Measurements from ENCODE around the gene ATP5MK. TPM values are rescaled to one million over a fixed set of nuclear protein-coding genes. Genes with fewer than 3 reads are reported as not detected.

The ATP5MK gene
- 285 and 339 TPM in 2 replicates for total RNA-seq

GRCh38 chr10:103396067-103396788 is at the start of gene ATP5MK, which contains the start of gene PDCD11:
Gene ATP5MK (minus strand): TSS chr10:103396475. CDS start chr10:103392457, 4,018 bp downstream.
Gene PDCD11 (plus strand): TSS chr10:103396626. CDS start chr10:103398427, 1,801 bp downstream.

GRCh38 chr10:103367782-103368518 is 28.3 kb downstream of the ATP5MK start, which contains the start of gene TAF5:
Gene TAF5 (plus strand): TSS chr10:103367976. CDS start chr10:103367990, 14 bp downstream.

GRCh38 chr10:103350517-103351260 is 45.6 kb downstream of the ATP5MK start, which contains the start of gene PCGF6:
Gene PCGF6 (minus strand): TSS chr10:103351140. CDS start chr10:103351066, 74 bp downstream.

Other genes with a start within 250 kb of the ATP5MK start
- 71.1 and 77.4 TPM in 2 replicates for gene NT5C2, start 203.2 kb downstream of the ATP5MK start, total RNA-seq
- gene RPEL1, start 150.6 kb downstream of the ATP5MK start, total RNA-seq = 0.07 and 0.27 TPM in 2 replicates
- gene INA, start 119.3 kb downstream of the ATP5MK start, total RNA-seq = 0.29 and 0.66 TPM in 2 replicates
- 17.6 and 19.0 TPM in 2 replicates for gene PCGF6, start 45.3 kb downstream of the ATP5MK start, total RNA-seq
- gene TAF5, start 28.5 kb downstream of the ATP5MK start, total RNA-seq = 8.0 and 10.8 TPM in 2 replicates
- gene PDCD11, start 151 bp upstream of the ATP5MK start, total RNA-seq = 61.0 and 62.6 TPM in 2 replicates
- 13.3 and 17.6 TPM in 2 replicates for gene CALHM2, start 55.9 kb upstream of the ATP5MK start, total RNA-seq
- gene CALHM1, start 62.4 kb upstream of the ATP5MK start, total RNA-seq = not detected in 2 replicates
- not detected in 2 replicates for gene CALHM3, start 82.8 kb upstream of the ATP5MK start, total RNA-seq
- gene NEURL1, start 97.2 kb upstream of the ATP5MK start, total RNA-seq = under 0.01 and 0.43 TPM in 2 replicates